Measurements from ENCODE around the gene CBLB.
A peak's percentile ranks its signal among the peaks of the same experiment; 100 is the strongest.

The CBLB gene

DNA sequence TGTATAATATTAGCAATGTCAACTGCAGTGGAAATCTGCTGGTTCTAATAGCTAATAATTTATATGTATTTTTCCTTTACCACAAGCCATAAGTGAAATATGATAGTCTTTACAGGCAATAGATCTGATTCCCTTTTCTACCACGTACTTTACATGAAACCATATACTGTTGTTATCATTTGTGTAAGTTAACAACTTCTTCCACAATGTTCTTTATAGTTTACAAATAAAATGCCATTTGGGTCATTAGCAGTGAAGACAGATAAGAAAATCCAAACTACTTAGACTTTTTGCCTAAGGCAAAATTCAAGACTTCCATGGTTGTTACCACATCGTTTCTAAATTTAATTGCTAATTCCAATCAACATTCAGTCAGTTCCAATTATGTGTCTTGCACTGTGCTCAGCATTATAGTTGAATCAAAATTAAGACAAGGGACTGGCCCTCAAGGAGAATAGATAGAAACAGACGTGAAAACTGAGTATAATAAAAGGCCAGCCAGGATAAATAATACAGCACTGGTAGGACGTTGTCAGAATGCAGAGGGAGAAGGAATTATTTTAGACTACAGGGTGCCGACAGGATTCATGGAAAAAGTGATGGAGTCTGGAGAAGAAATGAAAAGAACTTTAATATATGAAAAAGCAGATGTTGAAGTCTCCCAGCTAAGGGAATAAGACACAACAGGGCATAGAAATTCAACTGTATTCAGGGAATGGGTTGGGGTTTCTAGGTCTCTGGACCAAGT lies 252.3 kb downstream of the CBLB start:
- no peak for DNase-seq (ENCODE audit: low spot score)

GRCh38 chr3:105615814-105616213 lies 253.0 kb downstream of the CBLB start:
- no peak for DNase-seq (ENCODE audit: low spot score)

GRCh38 chr3:105614288-105615030 lies 254.4 kb downstream of the CBLB start:
- DNase-seq (ENCODE audit: low spot score): no peak

- DNase-seq (ENCODE audit: low spot score): peak; percentile 19
Measured at GRCh38 chr3:105613120-105613519, 255.7 kb downstream of the CBLB start.

- no peak for DNase-seq (ENCODE audit: low spot score)
Measured at GRCh38 chr3:105611304-105612192, 257.3 kb downstream of the CBLB start.

- DNase-seq (ENCODE audit: low spot score): no peak
Measured at GRCh38 chr3:105610473-105610872, 258.3 kb downstream of the CBLB start.

GRCh38 chr3:105608623-105609022 lies 260.2 kb downstream of the CBLB start:
- DNase-seq (ENCODE audit: low spot score): no peak

DNA sequence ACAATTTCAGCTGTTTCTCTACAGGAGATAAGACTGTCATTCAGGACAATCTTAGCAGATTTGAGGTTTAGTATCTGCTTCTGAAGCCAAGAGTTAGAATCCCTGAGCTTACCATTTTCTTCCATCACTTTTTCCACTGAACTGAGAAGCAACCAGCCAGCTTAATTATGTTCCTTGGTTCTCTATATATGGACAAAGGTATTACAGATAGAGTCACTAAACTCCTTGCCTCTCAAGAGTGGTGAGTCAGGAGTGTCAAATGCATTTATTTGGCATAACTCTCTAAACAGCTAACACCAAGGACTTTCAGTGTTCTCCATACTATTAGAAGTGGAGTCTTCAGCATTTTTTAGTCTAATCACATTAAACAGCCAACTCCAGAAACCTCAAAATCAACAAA lies 262.8 kb downstream of the CBLB start:
- DNase-seq (ENCODE audit: low spot score): no peak
